ENCODE data around the gene IL1B.

IL1B gene

GRCh38 chr2:112828251-112828691 is 8.3 kb downstream of the IL1B start:
- no peak for FAIRE-seq

GRCh38 chr2:112827604-112828185 is 8.9 kb downstream of the IL1B start:
- no peak for FAIRE-seq

GRCh38 chr2:112827009-112827408 is 9.6 kb downstream of the IL1B start:
- no peak for FAIRE-seq

GRCh38 chr2:112825706-112826105 is 10.9 kb downstream of the IL1B start:
- no peak for FAIRE-seq

- no peak for FAIRE-seq
Observed at GRCh38 chr2:112824694-112825085, 11.9 kb downstream of the IL1B start.

GRCh38 chr2:112821682-112822081 is 14.9 kb downstream of the IL1B start:
- FAIRE-seq, result no peak

GRCh38 chr2:112821142-112821541 is 15.4 kb downstream of the IL1B start:
- FAIRE-seq, result no peak

GRCh38 chr2:112820343-112820742 is 16.2 kb downstream of the IL1B start:
- FAIRE-seq, result no peak

- no peak for FAIRE-seq
Observed at GRCh38 chr2:112819081-112819480, 17.5 kb downstream of the IL1B start.

GRCh38 chr2:112818094-112818902 is 18.3 kb downstream of the IL1B start:
- FAIRE-seq, result no peak

- FAIRE-seq, result no peak
Observed at GRCh38 chr2:112817082-112817689, 19.4 kb downstream of the IL1B start.

- no peak for FAIRE-seq
Observed at GRCh38 chr2:112814278-112814677, 22.3 kb downstream of the IL1B start.

- no peak for FAIRE-seq
Observed at GRCh38 chr2:112813280-112813966, 23.2 kb downstream of the IL1B start.

- no peak for FAIRE-seq
Observed at GRCh38 chr2:112812318-112813267, 24.0 kb downstream of the IL1B start.

- no peak for FAIRE-seq
Observed at GRCh38 chr2:112811841-112812306, 24.7 kb downstream of the IL1B start.

- FAIRE-seq, result no peak
Observed at GRCh38 chr2:112811276-112811831, 25.2 kb downstream of the IL1B start.

GRCh38 chr2:112809112-112809511 is 27.5 kb downstream of the IL1B start:
- no peak for FAIRE-seq

GRCh38 chr2:112807233-112807807 is 29.3 kb downstream of the IL1B start:
- FAIRE-seq, result no peak

GRCh38 chr2:112805542-112805941 is 31.0 kb downstream of the IL1B start:
- no peak for FAIRE-seq

- FAIRE-seq, result no peak
Observed at GRCh38 chr2:112803691-112804521, 32.7 kb downstream of the IL1B start.
